Skeletal muscle cell (primary cell): ENCODE data around the gene RAB5A.
"Not testable (repeated sequence)": the region's sequence is repeated elsewhere in the genome, so short reads cannot be mapped to it uniquely, and the experiment has no call there.

ENCODE experiments used
- DNase-seq: peaks from one replicate; pipeline ENCODE4 v3.0.0-alpha.2; 2010; ENCODE audit warnings: low read depth
- H3K4me3 ChIP-seq: 2 replicates; pipeline ENCODE4 v1.5.1; 2011; ENCODE audit warnings: low read depth, mild to moderate bottlenecking, control low read depth, low read length, moderate library complexity

Gene RAB5A

GRCh38 chr3:20015525-20015924, 68.6 kb downstream of the RAB5A start:
- no peak overlapping the region for H3K4me3 ChIP-seq
- DNase-seq = no peak

- H3K4me3 ChIP-seq, DNase-seq: not testable (repeated sequence)
These were observed 69.2 kb downstream of the RAB5A start for GRCh38 chr3:20016076-20016475.

GRCh38 chr3:20022954-20023622, 76.2 kb downstream of the RAB5A start:
- H3K4me3 ChIP-seq = no peak overlapping the region
- no peak for DNase-seq

- no peak overlapping the region for H3K4me3 ChIP-seq
- no peak for DNase-seq
These were observed 76.9 kb downstream of the RAB5A start for GRCh38 chr3:20023623-20024405.

GRCh38 chr3:20027136-20027535, 80.2 kb downstream of the RAB5A start:
- no peak overlapping the region for H3K4me3 ChIP-seq
- DNase-seq = no peak

- no peak for DNase-seq
These were observed 82.0 kb downstream of the RAB5A start for GRCh38 chr3:20028905-20029331.

GRCh38 chr3:20031939-20032338, 85.0 kb downstream of the RAB5A start:
- not testable (repeated sequence) for H3K4me3 ChIP-seq, DNase-seq

More at GRCh38 chr3:20028905-20029331, 82.0 kb downstream of the RAB5A start:
- no peak overlapping the region for H3K4me3 ChIP-seq
